Stomach (tissue), 4 donors: Measurements from ENCODE around the gene PRKCD.

Experiments used
- POLR2AphosphoS5 ChIP-seq, 3 donors: sonication (generic); formaldehyde crosslinking; IDR thresholded peaks; one replicate each; pipeline ENCODE4 v1.6.1; 2016; ENCODE audit warnings: antibody characterized with exemption in 3 of 3
- TF ChIP-seq, protein P1 (sequence below), 7 experiments: fragments of 450-650 bp in 4 of 7; fragments of 200-600 bp in 3 of 7; sonication (generic) in 3 of 7; IDR thresholded peaks; one replicate each; pipeline ENCODE4 v1.5.1; 2016 to 2019; ENCODE audit warnings: antibody characterized with exemption in 7 of 7, control low read depth in 2 of 7, mild to moderate bottlenecking in 1 of 7

- TF ChIP-seq, protein P1, sequence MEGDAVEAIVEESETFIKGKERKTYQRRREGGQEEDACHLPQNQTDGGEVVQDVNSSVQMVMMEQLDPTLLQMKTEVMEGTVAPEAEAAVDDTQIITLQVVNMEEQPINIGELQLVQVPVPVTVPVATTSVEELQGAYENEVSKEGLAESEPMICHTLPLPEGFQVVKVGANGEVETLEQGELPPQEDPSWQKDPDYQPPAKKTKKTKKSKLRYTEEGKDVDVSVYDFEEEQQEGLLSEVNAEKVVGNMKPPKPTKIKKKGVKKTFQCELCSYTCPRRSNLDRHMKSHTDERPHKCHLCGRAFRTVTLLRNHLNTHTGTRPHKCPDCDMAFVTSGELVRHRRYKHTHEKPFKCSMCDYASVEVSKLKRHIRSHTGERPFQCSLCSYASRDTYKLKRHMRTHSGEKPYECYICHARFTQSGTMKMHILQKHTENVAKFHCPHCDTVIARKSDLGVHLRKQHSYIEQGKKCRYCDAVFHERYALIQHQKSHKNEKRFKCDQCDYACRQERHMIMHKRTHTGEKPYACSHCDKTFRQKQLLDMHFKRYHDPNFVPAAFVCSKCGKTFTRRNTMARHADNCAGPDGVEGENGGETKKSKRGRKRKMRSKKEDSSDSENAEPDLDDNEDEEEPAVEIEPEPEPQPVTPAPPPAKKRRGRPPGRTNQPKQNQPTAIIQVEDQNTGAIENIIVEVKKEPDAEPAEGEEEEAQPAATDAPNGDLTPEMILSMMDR (IDR thresholded peaks at IDR 0.05), result no peak
- TF ChIP-seq POLR2AphosphoS5 (IDR thresholded peaks at IDR 0.05), result no peak
Observed at GRCh38 chr3:53211706-53212702, 51.0 kb downstream of the PRKCD start.
